Chondrocyte (in vitro differentiated cells): Measurements from ENCODE around the gene CNOT10. TPM values are rescaled to one million over a fixed set of nuclear protein-coding genes. Genes with fewer than 3 reads are reported as not detected.

Experiments
- DNase-seq: peaks from one replicate; pipeline ENCODE4 v3.0.0; 2021; ENCODE audit warnings: mixed read lengths, low spot score
- H3K27ac Mint-ChIP-seq: one replicate; pipeline ENCODE4 v1.8.0; 2021; ENCODE audit warnings: mild to moderate bottlenecking, moderate library complexity, mixed read lengths; ENCODE audit not compliant: unreplicated experiment
- H3K27me3 Mint-ChIP-seq: 2 replicates; pipeline ENCODE4 v1.8.0; 2021; ENCODE audit warnings: low read depth, mixed read lengths
- H3K36me3 Mint-ChIP-seq: 2 replicates; pipeline ENCODE4 v1.8.0; 2021; ENCODE audit warnings: low read depth, mixed read lengths
- H3K4me1 Mint-ChIP-seq: 2 replicates; pipeline ENCODE4 v1.8.0; 2021; ENCODE audit warnings: low read depth, mild to moderate bottlenecking, mixed read lengths
- H3K4me3 Mint-ChIP-seq: one replicate; pipeline ENCODE4 v1.8.0; 2021; ENCODE audit warnings: mild to moderate bottlenecking, moderate library complexity, mixed read lengths; ENCODE audit not compliant: unreplicated experiment
- H3K9me3 Mint-ChIP-seq: 2 replicates; pipeline ENCODE4 v1.8.0; 2021; ENCODE audit warnings: low read depth, mixed read lengths
- CTCF ChIP-seq: fragments of 200-600 bp; sonication (generic); IDR thresholded peaks from 2 replicates; pipeline ENCODE4 v1.5.0; 2021; ENCODE audit warnings: antibody characterized with exemption, mild to moderate bottlenecking, moderate library complexity
- total RNA-seq: library from RNA; stranded (reverse); gene quantifications from 3 replicates; pipeline ENCODE4 v1.2.1, GENCODE V29; 2021

The CNOT10 gene
- total RNA-seq, 1 donor from 2014 or later, result 49.1 TPM

GRCh38 chr3:32681811-32682210 is 3.2 kb upstream of the CNOT10 start:
- TF ChIP-seq CTCF, result no peak
- Mint-ChIP-seq H3K9me3 (no peaks in the 10 kb centered on the region), H3K27me3 (peaks cover 3% of the 10 kb centered on the region), H3K4me3 (no peak overlapping the region), H3K36me3 (no peaks in the 10 kb centered on the region), H3K27ac (no peak overlapping the region), H3K4me1 (peaks cover 21% of the 10 kb centered on the region)
- DNase-seq, result no peak

- no peaks in the 10 kb centered on the region for H3K27me3 Mint-ChIP-seq
- peaks cover 4% of the 10 kb centered on the region for H3K36me3 Mint-ChIP-seq
- no peak for TF ChIP-seq CTCF
- peak overlapping the region; percentile 88 for H3K4me3 Mint-ChIP-seq
- H3K9me3 Mint-ChIP-seq, result no peaks in the 10 kb centered on the region
- peaks cover 30% of the 10 kb centered on the region for H3K4me1 Mint-ChIP-seq
- peak overlapping the region; percentile 97 for H3K27ac Mint-ChIP-seq
- no peak for DNase-seq
These were observed 774 bp upstream of the CNOT10 start for GRCh38 chr3:32684029-32684799.

- H3K27ac Mint-ChIP-seq, result peak overlapping the region; percentile 94
- no peaks in the 10 kb centered on the region for H3K27me3 Mint-ChIP-seq
- H3K4me1 Mint-ChIP-seq, result peaks cover 30% of the 10 kb centered on the region
- H3K9me3 Mint-ChIP-seq, result no peaks in the 10 kb centered on the region
- peaks cover 4% of the 10 kb centered on the region for H3K36me3 Mint-ChIP-seq
- peak; percentile 54 for TF ChIP-seq CTCF
- peak overlapping the region; percentile 88 for H3K4me3 Mint-ChIP-seq
- DNase-seq, result no peak
These were observed 676 bp downstream of the CNOT10 start for GRCh38 chr3:32685543-32686185.

- DNase-seq, result no peak
- Mint-ChIP-seq H3K36me3 (peaks cover 4% of the 10 kb centered on the region), H3K27ac (peak overlapping the region; percentile 60), H3K9me3 (no peaks in the 10 kb centered on the region), H3K27me3 (no peaks in the 10 kb centered on the region), H3K4me1 (peaks cover 30% of the 10 kb centered on the region), H3K4me3 (peak overlapping the region; percentile 88)
- no peak for TF ChIP-seq CTCF
These were observed 1.7 kb downstream of the CNOT10 start for GRCh38 chr3:32686713-32687112.

- H3K4me1 Mint-ChIP-seq, result peaks cover 11% of the 10 kb centered on the region
- no peak overlapping the region for H3K27ac Mint-ChIP-seq
- peaks cover 5% of the 10 kb centered on the region for H3K36me3 Mint-ChIP-seq
- H3K9me3 Mint-ChIP-seq, result no peaks in the 10 kb centered on the region
- TF ChIP-seq CTCF, result no peak
- no peak for DNase-seq
- H3K4me3 Mint-ChIP-seq, result no peak overlapping the region
- H3K27me3 Mint-ChIP-seq, result no peaks in the 10 kb centered on the region
These were observed 6.9 kb downstream of the CNOT10 start for GRCh38 chr3:32691847-32692246.
